Left colon (tissue), 2 donors: ENCODE measurements around the gene LRRC74B. TPM values are rescaled to one million over a fixed set of nuclear protein-coding genes. Genes with fewer than 3 reads are reported as not detected.
"Not testable (repeated sequence)": the region's sequence is repeated elsewhere in the genome, so short reads cannot be mapped to it uniquely, and the experiment has no call there.

Experiments used
- ATAC-seq: fragments of 200-7000 bp; cut with Tn5 transposase; one replicate; pipeline ENCODE4 v1.9.1; 2020; ENCODE audit warnings: mild to moderate bottlenecking, moderate library complexity
- DNase-seq, 2 donors: peaks; one replicate each; pipeline ENCODE4 v3.0.0-alpha.2; 2020
- intact Hi-C, 2 donors: fragments of 100-400 bp; cut with DNase I in 1 of 2; cut with micrococcal nuclease in 1 of 2; formaldehyde crosslinking; loops; one replicate each; pipeline versions ENCODE4 v1.11.2 to v1.14.0; 2022; cut with DNase I, micrococcal nuclease
- total RNA-seq, 2 donors: library from RNA; stranded (reverse); fragmentation: NEBNext Ultra II Directional; extraction: Animal tissue kit (Norgen Biotek cat#: 25700); gene quantifications; one replicate each; pipeline ENCODE4 v1.2.1, GENCODE V29; 2021
- donor health status: DM: no; HTN: no; CAD: no.
- donor health status: DM: yes; HTN: yes; CAD: no.

Gene LRRC74B
- total RNA-seq, 2 donors from 2014 or later, result 0.18 TPM; not detected in 1

DNA sequence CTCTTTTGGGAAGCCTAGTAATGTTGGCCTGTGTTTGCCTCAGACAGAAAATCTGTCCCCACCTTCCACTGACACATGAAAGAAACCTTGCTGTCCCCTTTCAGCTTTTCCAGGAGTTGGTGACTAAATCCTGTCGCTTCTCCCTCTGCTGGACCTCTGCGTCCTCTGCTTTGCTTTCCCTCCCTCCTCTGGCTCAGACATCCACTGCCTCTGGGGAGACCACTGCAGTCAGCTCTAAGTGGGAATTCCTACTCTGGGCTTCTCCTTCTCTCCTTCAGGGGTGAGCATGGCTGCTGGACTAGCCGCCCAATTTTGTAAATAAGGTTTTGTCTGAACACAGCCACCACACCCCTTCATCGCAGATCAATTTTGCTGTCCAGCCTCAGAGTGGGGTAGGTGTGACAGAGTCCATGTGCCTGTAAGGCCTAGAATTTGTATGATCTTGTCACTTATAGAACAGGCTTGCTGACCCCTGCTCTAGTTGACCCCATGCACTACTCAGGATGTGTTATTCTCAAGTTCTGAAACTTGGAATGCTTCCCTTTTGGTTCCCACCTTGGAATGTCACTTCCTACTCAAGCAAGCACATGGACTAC, 23.0 kb downstream of the LRRC74B start:
- no peak for ATAC-seq
- no peak for DNase-seq
- intact Hi-C loops, result no loop called here

DNA sequence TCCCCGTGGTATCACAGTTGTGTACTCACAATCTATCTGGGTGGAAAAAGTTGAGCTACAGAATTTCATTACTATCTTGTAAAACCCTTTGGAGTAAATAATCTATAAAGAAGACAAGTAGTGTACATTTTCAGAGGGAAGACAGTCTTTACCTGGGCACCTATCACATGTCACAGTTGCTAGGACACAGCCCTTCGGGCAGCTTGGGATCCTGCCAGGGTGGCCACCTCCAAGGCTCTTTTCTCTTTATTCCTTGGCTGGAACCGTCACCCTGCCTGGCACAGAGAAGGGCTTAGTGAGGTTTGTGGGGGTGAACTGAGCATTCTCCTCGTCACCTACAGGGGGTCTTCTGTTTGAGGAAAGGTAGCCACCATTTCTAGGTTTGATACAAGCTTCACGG, 23.6 kb downstream of the LRRC74B start:
- DNase-seq (no peak), ATAC-seq (no peak)
- intact Hi-C loops, result no loop called here

DNA sequence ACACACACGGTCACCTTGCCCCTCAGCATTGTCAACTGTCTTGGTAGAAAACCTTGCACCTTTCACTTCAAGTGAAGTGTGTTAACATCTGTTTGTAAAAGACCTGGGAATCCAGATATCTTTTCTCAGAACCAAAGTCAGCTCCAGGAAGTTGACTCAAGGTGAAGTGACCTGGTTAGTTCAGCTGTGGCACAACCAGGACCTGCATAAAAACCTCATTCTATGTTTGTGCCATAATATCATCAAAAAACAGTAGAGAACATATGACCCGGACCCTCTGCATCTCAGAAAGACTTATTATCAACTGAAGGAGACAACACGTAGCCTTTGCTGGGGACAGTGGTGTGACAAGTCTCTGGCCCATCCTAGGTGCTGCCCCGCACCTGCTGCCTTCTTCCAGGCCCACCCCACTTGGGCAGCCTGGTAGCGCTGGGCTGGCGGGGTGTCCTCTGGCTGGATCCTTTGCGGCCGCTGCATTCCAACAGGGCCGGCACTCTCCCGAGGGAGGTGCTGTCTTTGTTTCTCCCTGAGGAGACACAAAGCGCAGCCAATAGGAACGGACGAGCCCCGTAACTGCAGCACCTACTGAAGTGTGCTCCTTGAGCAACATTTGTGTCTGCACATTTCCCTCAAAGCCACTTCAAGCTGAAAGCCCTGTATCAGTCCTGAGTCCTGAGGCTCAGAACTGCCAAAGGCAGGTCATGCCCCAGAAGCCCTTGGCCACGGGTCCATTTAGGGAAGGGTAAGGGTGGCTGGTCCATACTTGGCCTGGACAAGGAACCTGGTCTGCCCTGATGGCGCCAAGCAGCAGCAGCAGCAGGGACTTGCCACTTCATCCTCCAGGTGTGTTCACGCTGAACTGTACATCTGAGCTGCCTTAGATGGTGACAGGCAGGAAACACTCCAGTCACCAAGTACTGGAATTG, 25.2 kb downstream of the LRRC74B start:
- DNase-seq (no peak), ATAC-seq (no peak)
- intact Hi-C loops, result no loop called here

DNA sequence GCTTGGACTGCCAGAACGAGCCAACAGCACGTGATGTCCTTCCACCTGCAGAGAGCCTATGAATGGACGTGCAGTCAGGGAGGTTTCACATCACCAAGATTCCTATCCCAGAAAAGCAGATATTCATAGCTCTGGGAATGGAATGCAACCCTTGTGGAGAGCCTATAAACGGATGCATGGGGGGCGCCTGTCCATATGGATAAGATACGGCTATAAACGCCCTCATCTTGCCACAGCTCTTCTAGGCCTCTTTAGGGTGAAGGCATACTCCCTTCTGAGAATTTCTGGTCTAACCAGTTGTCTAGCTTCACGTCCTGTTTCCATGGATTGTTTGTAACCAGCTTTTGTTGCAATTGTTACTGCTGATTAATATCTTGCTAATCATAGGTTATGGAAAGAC, 26.1 kb downstream of the LRRC74B start:
- ATAC-seq, DNase-seq, intact Hi-C loops: not testable (repeated sequence)

GRCh38 chr22:21073023-21073422, 27.3 kb downstream of the LRRC74B start:
- intact Hi-C loops, result no loop called here

GRCh38 chr22:21073482-21073881, 27.7 kb downstream of the LRRC74B start:
- ATAC-seq (no peak), DNase-seq (no peak)
- intact Hi-C loops, result no loop called here

More at GRCh38 chr22:21073023-21073422, 27.3 kb downstream of the LRRC74B start:
- no peak for ATAC-seq
- DNase-seq, result no peak

DNA sequence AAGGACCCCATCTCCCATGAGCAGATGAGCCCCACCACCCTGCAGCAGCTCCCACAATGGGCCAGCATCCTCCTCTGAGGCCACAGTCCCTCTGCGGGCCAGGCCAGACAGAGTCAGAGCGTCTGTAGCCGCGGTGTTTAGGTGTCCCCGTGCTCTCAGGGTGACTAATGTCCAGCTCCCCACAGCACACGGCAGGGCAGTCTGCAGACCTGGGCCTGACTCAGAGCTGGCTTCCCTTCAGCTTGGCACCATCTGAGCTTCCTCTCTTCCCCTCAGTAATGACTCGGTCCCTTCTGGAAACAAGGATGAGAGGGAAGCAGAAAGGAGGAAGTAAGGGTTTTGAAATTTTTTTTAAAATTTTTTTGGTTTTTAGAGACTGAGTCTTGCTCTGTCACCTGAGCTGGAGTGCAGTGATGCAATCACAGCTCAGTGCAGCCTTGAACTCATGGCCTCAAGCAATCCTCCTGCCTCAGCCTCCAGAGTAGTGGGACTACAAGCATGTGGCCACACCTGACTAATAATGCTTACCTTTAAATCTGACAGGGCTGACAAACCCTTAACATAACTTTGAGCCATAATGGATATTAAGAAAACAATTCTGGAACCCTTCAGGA, 28.5 kb downstream of the LRRC74B start:
- DNase-seq (no peak), ATAC-seq (no peak)
- intact Hi-C loops, result no loop called here

DNA sequence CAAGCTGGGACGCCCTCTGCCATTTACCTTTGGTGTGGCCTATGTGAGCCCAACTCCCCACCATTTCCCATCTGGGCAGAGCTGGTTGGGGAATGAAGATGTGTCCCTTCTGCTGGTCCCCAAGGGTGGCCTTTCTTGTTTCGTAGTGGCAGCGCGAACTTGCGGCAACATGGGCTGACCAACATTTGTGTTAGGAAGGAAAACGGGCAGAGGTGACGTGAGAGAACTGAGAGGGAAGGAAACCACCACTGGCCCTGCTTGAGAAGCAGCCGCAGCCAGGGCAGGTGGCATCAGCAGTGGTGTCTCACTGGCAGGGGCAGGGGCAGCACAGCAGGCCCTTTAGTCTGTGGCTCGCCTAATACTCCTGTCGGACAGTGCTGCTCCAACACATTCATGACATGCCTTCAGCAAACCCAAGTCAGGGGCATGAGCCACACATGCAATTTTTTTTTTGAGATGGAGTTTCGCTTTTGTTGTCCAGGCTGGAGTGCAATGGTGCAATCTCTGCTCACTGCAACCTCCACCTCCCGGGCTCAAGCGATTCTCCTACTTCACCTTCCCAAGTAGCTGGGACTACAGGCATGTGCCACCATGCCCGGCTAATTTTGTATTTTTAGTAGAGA, 29.9 kb downstream of the LRRC74B start:
- no peak for ATAC-seq
- intact Hi-C loops, result no loop called here
- DNase-seq, result no peak

- DNase-seq (no peak), ATAC-seq (no peak)
- intact Hi-C loops, result no loop called here
Measured at GRCh38 chr22:21076912-21077625, 31.3 kb downstream of the LRRC74B start.

- DNase-seq (no peak), ATAC-seq (no peak)
- intact Hi-C loops, result no loop called here
Measured at GRCh38 chr22:21077884-21078508, 32.2 kb downstream of the LRRC74B start.

DNA sequence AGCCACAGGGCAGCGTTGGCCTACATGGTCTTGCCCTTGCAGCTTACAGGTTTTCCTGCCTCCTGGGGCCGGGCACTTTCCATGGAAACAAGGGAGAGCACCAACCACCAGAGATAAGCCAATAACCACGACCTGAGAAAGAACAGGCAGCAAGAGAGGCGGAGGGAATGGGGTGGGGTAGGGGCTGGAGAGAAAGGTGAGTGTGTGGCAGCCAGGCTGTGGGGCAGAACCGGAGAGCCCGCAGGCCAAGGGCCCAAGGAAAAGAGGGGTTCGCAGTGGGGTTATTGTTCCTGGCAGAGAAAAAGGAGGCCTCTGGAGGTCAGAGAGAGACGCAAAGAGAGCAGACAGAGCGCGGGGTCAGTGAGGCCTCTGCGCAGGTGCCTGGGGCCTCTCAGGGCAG, 33.2 kb downstream of the LRRC74B start:
- ATAC-seq, result no peak
- intact Hi-C loops, result no loop called here

DNA sequence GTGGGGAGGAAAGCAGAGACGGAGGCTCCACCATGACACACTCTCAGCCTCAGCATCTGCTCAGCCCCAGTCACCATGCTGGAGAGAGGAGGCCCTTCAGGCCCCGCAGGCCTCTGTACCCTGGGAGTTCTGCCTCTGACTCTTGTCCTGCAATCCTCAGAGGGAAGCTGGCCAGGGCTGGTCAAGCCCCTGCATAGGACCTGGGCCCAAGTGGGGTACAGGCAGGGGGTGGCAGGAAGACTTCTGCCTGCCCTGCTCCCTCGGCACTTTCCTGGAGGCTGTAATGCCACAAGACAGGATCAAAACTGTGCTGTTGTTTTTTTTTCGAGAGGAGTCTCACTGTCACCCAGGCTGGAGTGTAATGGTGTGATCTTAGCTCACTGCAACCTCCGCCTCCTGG, 33.7 kb downstream of the LRRC74B start:
- ATAC-seq (no peak), DNase-seq (no peak)
- intact Hi-C loops, result no loop called here

More for the DNA sequence above, 33.2 kb downstream of the LRRC74B start:
- no peak for DNase-seq

DNA sequence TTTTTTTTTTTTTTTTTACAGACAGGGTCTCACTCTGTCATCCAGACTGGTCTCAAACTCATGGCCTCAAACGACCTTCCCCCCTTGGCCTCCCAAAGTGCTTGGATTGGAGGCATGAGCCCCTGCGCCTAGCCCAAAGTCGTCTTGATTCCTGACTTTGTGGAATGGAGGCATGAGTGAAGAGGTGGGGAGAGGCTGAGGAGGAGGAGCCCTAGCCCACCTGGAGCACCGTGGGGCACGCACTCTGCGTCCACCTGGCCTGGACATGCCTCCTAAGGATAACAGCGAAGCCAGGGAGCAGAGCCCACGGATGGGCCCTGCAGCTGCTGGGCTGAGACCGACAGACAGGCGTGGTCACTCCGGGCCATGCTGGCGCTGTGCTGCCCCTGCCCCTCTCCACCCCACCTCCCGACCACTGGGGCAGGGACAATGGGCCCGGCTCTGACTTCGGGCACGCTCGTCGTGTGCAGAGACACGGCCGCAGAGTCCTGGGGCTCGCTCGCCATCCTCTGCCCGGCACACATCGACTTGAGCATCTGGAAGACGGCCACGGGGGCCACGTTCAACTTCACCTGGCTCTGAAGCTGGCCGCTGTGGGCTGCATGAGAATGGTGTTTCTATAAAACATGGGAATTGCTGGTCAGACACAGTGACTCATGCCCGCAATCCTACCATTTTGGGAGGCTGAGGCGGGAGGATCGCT, 34.8 kb downstream of the LRRC74B start:
- intact Hi-C loops, result no loop called here
- ATAC-seq, result no peak
- no peak for DNase-seq

DNA sequence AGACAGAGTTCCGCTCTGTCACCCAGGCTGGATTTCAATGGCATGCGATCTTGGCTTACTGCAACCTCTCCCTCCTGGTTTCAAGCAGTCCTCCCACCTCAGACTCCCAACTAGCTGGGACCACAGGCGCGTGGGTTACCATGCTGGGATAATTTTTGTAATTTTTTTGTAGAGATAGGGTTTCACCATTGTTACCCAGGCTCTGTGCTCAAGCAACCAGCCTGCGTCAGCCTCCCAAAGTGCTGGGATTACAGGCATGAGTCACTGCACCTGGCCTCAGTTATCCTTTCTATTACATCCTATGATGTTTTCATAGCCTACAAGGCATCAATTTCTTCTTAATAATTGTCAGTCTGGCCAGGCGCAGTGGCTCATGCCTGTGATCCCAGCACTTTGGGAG, 36.5 kb downstream of the LRRC74B start:
- ATAC-seq (no peak), DNase-seq (no peak)
- intact Hi-C loops, result no loop called here

DNA sequence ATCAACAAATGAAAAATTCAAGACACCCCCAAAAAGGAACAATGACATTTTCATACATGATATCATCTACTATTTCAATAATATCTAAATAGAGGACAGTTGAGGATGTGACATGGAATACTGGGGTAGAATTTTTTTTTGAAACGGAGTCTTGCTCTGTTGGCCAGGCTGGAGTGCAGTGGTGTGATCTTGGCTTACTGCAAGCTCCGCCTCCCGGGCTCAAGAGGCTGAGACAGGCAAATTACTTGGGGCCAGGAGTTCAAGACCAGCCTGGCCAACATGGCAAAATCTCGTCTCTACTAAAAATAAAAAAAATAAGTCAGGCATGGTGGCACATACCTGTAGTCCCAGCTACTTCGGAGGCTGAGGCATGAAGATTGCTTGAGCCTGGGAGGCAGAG, 41.4 kb downstream of the LRRC74B start:
- DNase-seq, result no peak
- intact Hi-C loops, result no loop called here
- ATAC-seq, result no peak

DNA sequence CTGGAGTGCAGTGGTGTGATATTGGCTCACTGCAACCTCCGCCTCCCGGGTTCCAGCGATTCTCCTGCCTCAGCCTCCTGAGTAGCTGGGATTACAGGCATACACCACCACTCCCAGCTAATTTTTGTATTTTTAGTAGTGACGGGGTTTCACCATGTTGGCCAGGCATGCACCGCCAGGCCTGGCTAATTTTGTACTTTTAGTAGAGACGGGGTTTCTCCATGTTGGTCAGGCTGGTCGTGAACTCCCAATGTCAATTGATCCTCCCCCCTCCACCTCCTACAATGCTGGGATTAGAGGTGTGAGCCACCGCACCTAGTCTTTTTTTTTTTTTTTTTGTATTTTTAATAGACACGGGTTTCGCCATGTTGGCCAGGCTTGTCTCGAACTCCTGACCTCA, 42.2 kb downstream of the LRRC74B start:
- intact Hi-C loops, ATAC-seq, DNase-seq: not testable (repeated sequence)

DNA sequence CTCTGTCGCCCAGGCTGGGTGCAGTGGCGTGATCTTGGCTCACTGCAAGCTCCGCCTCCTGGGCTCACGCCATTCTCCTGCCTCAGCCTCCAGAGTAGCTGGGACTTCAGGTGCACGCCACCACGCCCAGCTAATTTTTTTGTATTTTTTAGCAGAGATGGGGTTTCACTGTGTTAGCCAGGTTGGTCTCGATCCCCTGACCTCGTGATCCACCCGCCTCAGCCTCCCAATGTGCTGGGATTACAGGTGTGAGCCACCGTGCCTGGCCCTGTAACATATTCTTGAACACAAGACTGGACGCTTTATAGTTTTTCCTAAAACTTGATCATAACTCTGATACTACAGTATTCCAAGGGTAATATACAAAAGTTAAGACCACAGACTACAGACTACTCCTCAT, 45.5 kb downstream of the LRRC74B start:
- DNase-seq, ATAC-seq, intact Hi-C loops: not testable (repeated sequence)
